ENCODE data around the gene CFLAR. TPM values are rescaled to one million over a fixed set of nuclear protein-coding genes. Genes with fewer than 3 reads are reported as not detected.
"Not testable (repeated sequence)": the region's sequence is repeated elsewhere in the genome, so short reads cannot be mapped to it uniquely, and the experiment has no call there.

Gene CFLAR
- total RNA-seq, 2 donors from 2014 or later = 90.1 to 126 TPM

DNA sequence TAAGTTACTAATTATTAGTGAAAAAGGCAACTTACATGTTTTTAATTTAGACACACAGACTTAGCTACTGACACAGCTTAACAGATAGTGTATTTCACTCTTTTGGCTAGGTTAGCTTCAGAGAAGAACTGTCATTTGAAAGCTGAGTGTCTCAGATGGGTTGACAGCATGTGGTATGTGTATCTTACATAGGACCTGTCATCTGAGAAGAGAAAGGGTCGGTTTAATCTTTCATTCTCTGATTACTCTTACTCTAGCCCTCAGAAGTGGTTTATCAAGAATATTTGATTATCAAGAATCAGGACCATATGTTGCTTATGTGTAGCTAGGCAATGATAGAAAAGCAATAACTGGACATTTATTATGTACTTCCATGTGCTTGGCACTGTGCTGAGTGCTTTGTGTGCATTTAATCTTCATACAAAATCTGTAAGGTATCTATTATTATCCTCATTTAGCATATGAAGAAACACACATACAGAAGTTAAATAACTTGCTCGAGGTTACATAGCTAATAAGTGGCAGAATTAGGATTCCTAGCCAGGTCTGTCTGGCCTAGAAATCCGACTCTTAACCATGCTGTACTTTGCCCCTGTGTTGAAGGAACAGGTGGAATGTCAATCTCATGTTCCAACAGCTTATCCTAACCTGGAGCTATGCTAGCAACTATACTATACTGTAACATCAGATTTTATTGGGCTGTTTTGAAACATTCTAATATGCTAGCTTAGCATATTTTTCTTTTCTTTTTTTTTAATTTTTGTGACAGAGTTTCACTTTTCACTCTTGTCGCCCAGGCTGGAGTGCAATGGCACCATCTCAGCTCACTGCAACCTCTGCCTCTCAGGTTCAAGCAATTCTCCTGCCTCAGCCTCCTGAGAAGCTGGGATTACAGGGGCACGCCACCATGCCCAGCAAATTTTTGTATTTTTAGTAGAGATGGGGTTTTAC is 28.4 kb downstream of the CFLAR start:
- DNase-seq = no peak
- Histone ChIP-seq H3K36me3 (peaks cover 14% of the 10 kb centered on the region), H3K9ac (ENCODE audit: low read depth in 2 of 2, low read length in 2 of 2) (no peak overlapping the region), H3K4me3 (no peak overlapping the region), H3K9me3 (no peaks in the 10 kb centered on the region), H3K4me1 (peaks cover 4% of the 10 kb centered on the region), H3K27me3 (no peaks in the 10 kb centered on the region), H3K27ac (peak overlapping the region; percentile 5)
- intact Hi-C loops (cut with DNase I) = no loop called here
- TF ChIP-seq, protein P1, sequence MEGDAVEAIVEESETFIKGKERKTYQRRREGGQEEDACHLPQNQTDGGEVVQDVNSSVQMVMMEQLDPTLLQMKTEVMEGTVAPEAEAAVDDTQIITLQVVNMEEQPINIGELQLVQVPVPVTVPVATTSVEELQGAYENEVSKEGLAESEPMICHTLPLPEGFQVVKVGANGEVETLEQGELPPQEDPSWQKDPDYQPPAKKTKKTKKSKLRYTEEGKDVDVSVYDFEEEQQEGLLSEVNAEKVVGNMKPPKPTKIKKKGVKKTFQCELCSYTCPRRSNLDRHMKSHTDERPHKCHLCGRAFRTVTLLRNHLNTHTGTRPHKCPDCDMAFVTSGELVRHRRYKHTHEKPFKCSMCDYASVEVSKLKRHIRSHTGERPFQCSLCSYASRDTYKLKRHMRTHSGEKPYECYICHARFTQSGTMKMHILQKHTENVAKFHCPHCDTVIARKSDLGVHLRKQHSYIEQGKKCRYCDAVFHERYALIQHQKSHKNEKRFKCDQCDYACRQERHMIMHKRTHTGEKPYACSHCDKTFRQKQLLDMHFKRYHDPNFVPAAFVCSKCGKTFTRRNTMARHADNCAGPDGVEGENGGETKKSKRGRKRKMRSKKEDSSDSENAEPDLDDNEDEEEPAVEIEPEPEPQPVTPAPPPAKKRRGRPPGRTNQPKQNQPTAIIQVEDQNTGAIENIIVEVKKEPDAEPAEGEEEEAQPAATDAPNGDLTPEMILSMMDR (IDR thresholded peaks at IDR 0.05) = no peak

DNA sequence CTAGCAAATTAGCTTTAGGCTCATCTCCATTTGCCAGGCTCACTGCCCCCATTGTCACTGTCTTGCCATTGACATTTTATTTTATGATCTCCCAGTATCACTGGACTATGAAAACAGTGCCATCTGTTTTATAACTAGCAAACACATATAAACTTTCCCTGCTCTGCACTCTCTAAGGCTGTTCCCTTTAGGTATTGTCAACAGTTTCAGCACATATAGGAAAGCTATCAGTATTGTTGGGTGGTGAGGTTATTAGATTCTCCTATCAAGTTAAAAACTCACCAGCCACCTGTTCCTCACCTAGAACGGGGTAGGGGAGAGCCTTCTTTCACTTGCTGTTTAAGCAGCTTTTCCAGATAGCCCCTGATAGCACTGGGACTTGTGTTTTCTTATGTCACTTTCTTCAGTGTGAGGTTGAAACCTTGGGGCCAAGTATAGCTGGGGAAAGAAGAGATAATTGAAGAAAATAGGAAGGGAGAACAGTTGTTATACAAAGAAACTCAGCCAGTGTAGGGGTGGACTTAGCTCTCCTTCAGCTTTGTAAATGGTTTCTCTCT is 32.5 kb downstream of the CFLAR start:
- H3K9me3 ChIP-seq = no peaks in the 10 kb centered on the region
- no peaks in the 10 kb centered on the region for H3K27me3 ChIP-seq
- DNase-seq = no peak
- H3K9ac ChIP-seq (ENCODE audit: low read depth in 2 of 2, low read length in 2 of 2) = peak overlapping the region in 1 of 2 donors; percentile 75
- intact Hi-C loops (cut with DNase I) = no loop called here
- no peaks in the 10 kb centered on the region for H3K36me3 ChIP-seq
- peaks cover 18% of the 10 kb centered on the region for H3K4me1 ChIP-seq
- peak overlapping the region; percentile 93 for H3K27ac ChIP-seq
- TF ChIP-seq, protein P1 (IDR thresholded peaks at IDR 0.05) = no peak
- no peak overlapping the region for H3K4me3 ChIP-seq

DNA sequence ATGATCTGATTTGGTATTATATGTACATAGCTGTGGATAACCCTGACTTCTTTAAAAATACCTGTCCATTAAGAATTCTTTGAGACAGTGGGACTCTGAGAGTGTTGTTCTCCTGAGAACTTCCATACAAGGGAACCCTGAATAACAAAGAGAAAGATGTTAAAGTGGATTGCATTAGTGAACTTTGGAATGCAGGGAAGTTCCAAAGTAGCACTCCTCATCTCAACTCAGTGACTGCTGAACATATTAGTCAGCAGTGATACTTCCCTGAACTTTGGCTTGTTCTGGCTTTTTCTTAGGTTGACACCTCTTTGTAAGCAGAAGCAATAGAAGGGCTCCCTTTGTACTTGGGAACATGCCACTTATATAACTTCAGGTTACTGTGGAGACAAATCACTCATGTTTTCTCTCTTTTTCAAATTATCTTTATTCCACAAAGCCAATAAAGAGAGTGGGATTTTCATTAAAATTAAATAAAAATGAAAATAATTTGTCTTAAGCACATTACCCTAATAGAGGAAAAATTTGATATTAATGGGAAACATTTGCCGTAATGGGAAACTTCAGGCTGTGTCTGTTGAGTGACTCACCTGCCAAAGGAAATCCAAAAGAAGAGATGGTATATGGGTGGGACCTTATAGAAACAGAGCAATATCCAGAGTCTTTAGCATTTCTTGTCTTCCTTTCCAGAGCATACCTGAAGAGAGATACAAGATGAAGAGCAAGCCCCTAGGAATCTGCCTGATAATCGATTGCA is 33.3 kb downstream of the CFLAR start:
- Histone ChIP-seq H3K4me1 (peaks cover 18% of the 10 kb centered on the region), H3K36me3 (peaks cover 3% of the 10 kb centered on the region), H3K4me3 (no peak overlapping the region), H3K9me3 (no peaks in the 10 kb centered on the region), H3K27ac (peak overlapping the region; percentile 93), H3K27me3 (no peaks in the 10 kb centered on the region), H3K9ac (ENCODE audit: low read depth in 2 of 2, low read length in 2 of 2) (peak overlapping the region; percentile 30 to 75)
- DNase-seq = peak; percentile 49
- TF ChIP-seq, protein P1 (IDR thresholded peaks at IDR 0.05) = no peak
- intact Hi-C loops (cut with DNase I) = no loop called here

DNA sequence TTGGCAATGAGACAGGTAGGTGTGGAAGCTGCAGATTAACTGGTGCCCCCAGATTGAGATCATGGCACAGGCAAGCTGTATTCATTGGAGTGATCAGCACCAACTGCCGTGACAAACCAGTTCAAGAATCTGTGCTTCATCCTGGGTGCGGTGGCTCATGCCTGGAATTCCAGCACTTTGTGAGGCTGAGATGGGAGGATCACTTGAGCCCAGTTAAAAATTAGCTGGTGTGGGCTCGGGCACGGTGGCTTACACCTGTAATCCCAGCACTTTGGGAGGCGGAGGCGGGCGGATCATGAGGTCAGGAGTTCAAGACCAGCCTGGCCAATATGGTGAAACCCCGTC is 33.8 kb downstream of the CFLAR start:
- not testable (repeated sequence) for H3K9me3 ChIP-seq, H3K36me3 ChIP-seq, H3K4me3 ChIP-seq, DNase-seq, H3K27me3 ChIP-seq
- H3K4me1 ChIP-seq = peaks cover 18% of the 10 kb centered on the region
- intact Hi-C loops (cut with DNase I) = loop anchor here (5.0 kb wide), 1 partner anchor 32 kb away; the partner anchor contains the start of gene CFLAR
- H3K9ac ChIP-seq (ENCODE audit: low read depth in 2 of 2, low read length in 2 of 2) = peak overlapping the region; percentile 30
- H3K27ac ChIP-seq = peak overlapping the region; percentile 93

DNA sequence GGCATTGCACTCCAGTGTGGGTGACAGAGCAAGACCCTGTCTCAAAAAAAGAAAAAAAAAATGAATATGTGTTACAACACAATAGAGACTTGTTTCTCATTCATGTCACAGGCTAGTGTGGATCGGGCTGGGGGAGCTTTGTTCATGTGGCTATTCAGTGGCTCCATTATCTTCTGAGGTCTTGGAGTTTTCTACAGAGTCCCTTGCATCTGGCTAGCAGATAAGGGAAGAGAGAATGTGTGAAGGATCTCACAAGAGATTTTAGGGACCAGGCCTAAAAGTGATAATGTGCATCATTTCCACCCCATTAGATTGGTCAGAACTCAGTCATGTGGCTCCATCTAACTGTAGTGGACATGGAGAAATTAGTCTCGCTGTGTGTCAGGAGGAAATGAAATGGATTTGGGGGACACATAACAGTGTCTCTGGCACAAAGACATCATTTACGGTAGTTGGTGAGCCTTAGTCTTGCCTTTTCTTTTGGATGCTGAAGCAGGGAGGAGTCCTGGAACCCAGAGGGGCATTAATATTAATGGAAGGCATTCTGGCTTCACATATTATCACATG is 34.6 kb downstream of the CFLAR start:
- H3K36me3 ChIP-seq = peaks cover 11% of the 10 kb centered on the region
- no peak overlapping the region for H3K4me3 ChIP-seq
- TF ChIP-seq, protein P1 (IDR thresholded peaks at IDR 0.05) = no peak

More for the DNA sequence above, 34.6 kb downstream of the CFLAR start:
- Histone ChIP-seq H3K4me1 (peaks cover 18% of the 10 kb centered on the region), H3K9ac (ENCODE audit: low read depth in 2 of 2, low read length in 2 of 2) (no peak overlapping the region), H3K27me3 (no peaks in the 10 kb centered on the region), H3K9me3 (no peaks in the 10 kb centered on the region), H3K27ac (peak overlapping the region; percentile 93)
- no peak for DNase-seq
- intact Hi-C loops (cut with DNase I) = loop anchor here (5.0 kb wide), 1 partner anchor 33 kb away; the partner anchor contains the start of gene CFLAR

All from colonic mucosa (tissue), 4 donors.